DOHH2 (cell line): ENCODE measurements around the gene PCNX4.

Source experiments
- H3F3A ChIP-seq: fragments of 200-600 bp; sonication (generic), shearing (Covaris generic); 2 replicates; pipeline ENCODE4 v1.6.0; 2016; ENCODE audit warnings: antibody characterized with exemption, mild to moderate bottlenecking; ENCODE audit not compliant: control insufficient read depth, insufficient read depth
- H3K27ac ChIP-seq: fragments of 200-600 bp; sonication (generic); 2 replicates; pipeline ENCODE4 v1.5.1; 2014; ENCODE audit warnings: low read depth, mild to moderate bottlenecking, low read length, moderate library complexity
- H3K27me3 ChIP-seq: fragments of 200-600 bp; sonication (generic); 2 replicates; pipeline ENCODE4 v1.6.1; 2014; ENCODE audit warnings: mild to moderate bottlenecking, low read length, mixed read lengths; ENCODE audit not compliant: control insufficient read depth
- H3K36me3 ChIP-seq: fragments of 200-600 bp; sonication (generic); 2 replicates; pipeline ENCODE4 v1.6.1; 2014; ENCODE audit warnings: mild to moderate bottlenecking, low read length, moderate library complexity, mixed read lengths; ENCODE audit not compliant: control insufficient read depth
- H3K4me1 ChIP-seq: fragments of 200-600 bp; sonication (generic); 2 replicates; pipeline ENCODE4 v1.6.1; 2014; ENCODE audit warnings: mild to moderate bottlenecking, low read length, mixed read lengths; ENCODE audit not compliant: control insufficient read depth
- H3K4me2 ChIP-seq: fragments of 200-600 bp; sonication (generic); 2 replicates; pipeline ENCODE4 v1.6.0; 2014; ENCODE audit warnings: mild to moderate bottlenecking, low read length, moderate library complexity
- H3K4me3 ChIP-seq: fragments of 200-600 bp; sonication (generic); 2 replicates; pipeline ENCODE4 v1.5.1; 2014; ENCODE audit warnings: mild to moderate bottlenecking, low read length, mixed read lengths
- H3K79me2 ChIP-seq: fragments of 200-600 bp; sonication (generic); 2 replicates; pipeline ENCODE4 v1.6.1; 2014; ENCODE audit warnings: mild to moderate bottlenecking, low read length, mixed read lengths; ENCODE audit not compliant: control insufficient read depth
- H3K9me2 ChIP-seq: fragments of 200-600 bp; sonication (generic); replicated peaks from 2 replicates; pipeline ENCODE4 v1.6.1; 2014; ENCODE audit warnings: mild to moderate bottlenecking, low read length, mixed read lengths; ENCODE audit not compliant: control insufficient read depth
- H3K9me3 ChIP-seq: fragments of 200-600 bp; sonication (generic); 2 replicates; pipeline ENCODE4 v1.6.1; 2014; ENCODE audit warnings: antibody characterized with exemption, low read length, mixed read lengths; ENCODE audit not compliant: control insufficient read depth, insufficient read depth
- H4K20me1 ChIP-seq: fragments of 200-600 bp; sonication (generic); 2 replicates; pipeline ENCODE4 v1.6.0; 2014; ENCODE audit warnings: low read depth, mild to moderate bottlenecking, antibody characterized with exemption, low read length, moderate library complexity; ENCODE audit not compliant: control insufficient read depth, insufficient read depth
- CTCF ChIP-seq: fragments of 200-600 bp; sonication (generic); IDR thresholded peaks from one replicate; pipeline ENCODE4 v1.5.1; 2014; ENCODE audit warnings: antibody characterized with exemption, mild to moderate bottlenecking, low read depth, low read length; ENCODE audit not compliant: poor library complexity, severe bottlenecking
- EZH2phosphoT487 ChIP-seq: fragments of 200-600 bp; sonication (generic); IDR thresholded peaks from 2 replicates; pipeline ENCODE4 v1.6.1; 2017; ENCODE audit warnings: borderline replicate concordance, mild to moderate bottlenecking, antibody characterized with exemption, low read length, moderate library complexity, mixed read lengths

Gene PCNX4

GRCh38 chr14:60184905-60185555, 93.3 kb downstream of the PCNX4 start:
- Histone ChIP-seq H3F3A (no peaks in the 10 kb centered on the region; the same call in 1 of the 2 replicates), H3K27ac (peak overlapping the region; percentile 37), H3K9me2 (no peaks in the 10 kb centered on the region), H3K79me2 (no peaks in the 10 kb centered on the region), H3K9me3 (no peaks in the 10 kb centered on the region), H3K4me2 (peak overlapping the region; percentile 72), H3K4me3 (peak overlapping the region; percentile 67), H3K27me3 (no peaks in the 10 kb centered on the region), H3K36me3 (no peaks in the 10 kb centered on the region), H3K4me1 (peaks cover 51% of the 10 kb centered on the region), H4K20me1 (no peaks in the 10 kb centered on the region)
- TF ChIP-seq EZH2phosphoT487 (no peak), CTCF (no peak)

GRCh38 chr14:60188115-60188514, 96.4 kb downstream of the PCNX4 start:
- no peak overlapping the region for H3K4me2 ChIP-seq
- H3K36me3 ChIP-seq, result no peaks in the 10 kb centered on the region
- no peak for TF ChIP-seq EZH2phosphoT487
- peak; percentile 65 for TF ChIP-seq CTCF
- H3K9me2 ChIP-seq, result no peaks in the 10 kb centered on the region
- peaks cover 50% of the 10 kb centered on the region for H3K4me1 ChIP-seq
- no peaks in the 10 kb centered on the region for H3K79me2 ChIP-seq
- H3K27me3 ChIP-seq, result no peaks in the 10 kb centered on the region
- no peak overlapping the region for H3K4me3 ChIP-seq
- H3K27ac ChIP-seq, result no peak overlapping the region
- H3K9me3 ChIP-seq, result no peaks in the 10 kb centered on the region
- no peaks in the 10 kb centered on the region for H4K20me1 ChIP-seq
- H3F3A ChIP-seq, result no peaks in the 10 kb centered on the region

GRCh38 chr14:60188696-60189095, 97.0 kb downstream of the PCNX4 start:
- no peaks in the 10 kb centered on the region for H3K27me3 ChIP-seq
- H3K36me3 ChIP-seq, result no peaks in the 10 kb centered on the region
- no peak overlapping the region for H3K27ac ChIP-seq
- no peak overlapping the region for H3K4me3 ChIP-seq
- TF ChIP-seq CTCF (no peak), EZH2phosphoT487 (no peak)
- no peaks in the 10 kb centered on the region for H4K20me1 ChIP-seq
- no peak overlapping the region; the same call in 1 of the 2 replicates for H3K4me2 ChIP-seq
- no peaks in the 10 kb centered on the region for H3K79me2 ChIP-seq
- H3K9me2 ChIP-seq, result no peaks in the 10 kb centered on the region
- H3K9me3 ChIP-seq, result no peaks in the 10 kb centered on the region
- peaks cover 44% of the 10 kb centered on the region for H3K4me1 ChIP-seq
- H3F3A ChIP-seq, result no peaks in the 10 kb centered on the region
